ENCODE measurements around the gene C9orf43. TPM values are rescaled to one million over a fixed set of nuclear protein-coding genes. Genes with fewer than 3 reads are reported as not detected.

Gene C9orf43
- total and polyA plus RNA-seq, 10 of the 15 experiments (the other 5 are each of a cell fraction or from before 2014, with no cell fraction given) = 0.08 to 0.79 (median 0.55) TPM

- TF ChIP-seq, protein P1, sequence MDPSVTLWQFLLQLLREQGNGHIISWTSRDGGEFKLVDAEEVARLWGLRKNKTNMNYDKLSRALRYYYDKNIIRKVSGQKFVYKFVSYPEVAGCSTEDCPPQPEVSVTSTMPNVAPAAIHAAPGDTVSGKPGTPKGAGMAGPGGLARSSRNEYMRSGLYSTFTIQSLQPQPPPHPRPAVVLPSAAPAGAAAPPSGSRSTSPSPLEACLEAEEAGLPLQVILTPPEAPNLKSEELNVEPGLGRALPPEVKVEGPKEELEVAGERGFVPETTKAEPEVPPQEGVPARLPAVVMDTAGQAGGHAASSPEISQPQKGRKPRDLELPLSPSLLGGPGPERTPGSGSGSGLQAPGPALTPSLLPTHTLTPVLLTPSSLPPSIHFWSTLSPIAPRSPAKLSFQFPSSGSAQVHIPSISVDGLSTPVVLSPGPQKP (IDR thresholded peaks at IDR 0.05; ENCODE audit: low read depth, low read length) = no peak
- TF ChIP-seq, protein P2, sequence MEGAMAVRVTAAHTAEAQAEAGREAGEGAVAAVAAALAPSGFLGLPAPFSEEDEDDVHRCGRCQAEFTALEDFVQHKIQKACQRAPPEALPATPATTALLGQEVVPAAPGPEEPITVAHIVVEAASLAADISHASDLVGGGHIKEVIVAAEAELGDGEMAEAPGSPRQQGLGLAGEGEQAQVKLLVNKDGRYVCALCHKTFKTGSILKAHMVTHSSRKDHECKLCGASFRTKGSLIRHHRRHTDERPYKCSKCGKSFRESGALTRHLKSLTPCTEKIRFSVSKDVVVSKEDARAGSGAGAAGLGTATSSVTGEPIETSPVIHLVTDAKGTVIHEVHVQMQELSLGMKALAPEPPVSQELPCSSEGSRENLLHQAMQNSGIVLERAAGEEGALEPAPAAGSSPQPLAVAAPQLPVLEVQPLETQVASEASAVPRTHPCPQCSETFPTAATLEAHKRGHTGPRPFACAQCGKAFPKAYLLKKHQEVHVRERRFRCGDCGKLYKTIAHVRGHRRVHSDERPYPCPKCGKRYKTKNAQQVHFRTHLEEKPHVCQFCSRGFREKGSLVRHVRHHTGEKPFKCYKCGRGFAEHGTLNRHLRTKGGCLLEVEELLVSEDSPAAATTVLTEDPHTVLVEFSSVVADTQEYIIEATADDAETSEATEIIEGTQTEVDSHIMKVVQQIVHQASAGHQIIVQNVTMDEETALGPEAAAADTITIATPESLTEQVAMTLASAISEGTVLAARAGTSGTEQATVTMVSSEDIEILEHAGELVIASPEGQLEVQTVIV (IDR thresholded peaks at IDR 0.05; ENCODE audit: borderline replicate concordance, partially characterized antibody) = no peak
- TF ChIP-seq, protein P3, sequence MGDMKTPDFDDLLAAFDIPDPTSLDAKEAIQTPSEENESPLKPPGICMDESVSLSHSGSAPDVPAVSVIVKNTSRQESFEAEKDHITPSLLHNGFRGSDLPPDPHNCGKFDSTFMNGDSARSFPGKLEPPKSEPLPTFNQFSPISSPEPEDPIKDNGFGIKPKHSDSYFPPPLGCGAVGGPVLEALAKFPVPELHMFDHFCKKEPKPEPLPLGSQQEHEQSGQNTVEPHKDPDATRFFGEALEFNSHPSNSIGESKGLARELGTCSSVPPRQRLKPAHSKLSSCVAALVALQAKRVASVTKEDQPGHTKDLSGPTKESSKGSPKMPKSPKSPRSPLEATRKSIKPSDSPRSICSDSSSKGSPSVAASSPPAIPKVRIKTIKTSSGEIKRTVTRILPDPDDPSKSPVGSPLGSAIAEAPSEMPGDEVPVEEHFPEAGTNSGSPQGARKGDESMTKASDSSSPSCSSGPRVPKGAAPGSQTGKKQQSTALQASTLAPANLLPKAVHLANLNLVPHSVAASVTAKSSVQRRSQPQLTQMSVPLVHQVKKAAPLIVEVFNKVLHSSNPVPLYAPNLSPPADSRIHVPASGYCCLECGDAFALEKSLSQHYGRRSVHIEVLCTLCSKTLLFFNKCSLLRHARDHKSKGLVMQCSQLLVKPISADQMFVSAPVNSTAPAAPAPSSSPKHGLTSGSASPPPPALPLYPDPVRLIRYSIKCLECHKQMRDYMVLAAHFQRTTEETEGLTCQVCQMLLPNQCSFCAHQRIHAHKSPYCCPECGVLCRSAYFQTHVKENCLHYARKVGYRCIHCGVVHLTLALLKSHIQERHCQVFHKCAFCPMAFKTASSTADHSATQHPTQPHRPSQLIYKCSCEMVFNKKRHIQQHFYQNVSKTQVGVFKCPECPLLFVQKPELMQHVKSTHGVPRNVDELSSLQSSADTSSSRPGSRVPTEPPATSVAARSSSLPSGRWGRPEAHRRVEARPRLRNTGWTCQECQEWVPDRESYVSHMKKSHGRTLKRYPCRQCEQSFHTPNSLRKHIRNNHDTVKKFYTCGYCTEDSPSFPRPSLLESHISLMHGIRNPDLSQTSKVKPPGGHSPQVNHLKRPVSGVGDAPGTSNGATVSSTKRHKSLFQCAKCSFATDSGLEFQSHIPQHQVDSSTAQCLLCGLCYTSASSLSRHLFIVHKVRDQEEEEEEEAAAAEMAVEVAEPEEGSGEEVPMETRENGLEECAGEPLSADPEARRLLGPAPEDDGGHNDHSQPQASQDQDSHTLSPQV (IDR thresholded peaks at IDR 0.05) = no peak
- TF ChIP-seq RFX5 (IDR thresholded peaks at IDR 0.05; ENCODE audit: low read depth, low read length) (no peak), POLR2AphosphoS2 (IDR thresholded peaks at IDR 0.05; ENCODE audit: low read depth, low read length) (no peak), ETV6 (conservative IDR thresholded peaks at IDR 0.05 in 1 of 2, IDR thresholded peaks at IDR 0.05 in 1 of 2; ENCODE audit: borderline replicate concordance in 1 of 2, low read depth in 1 of 2) (no peak)
- TF ChIP-seq, protein P4, sequence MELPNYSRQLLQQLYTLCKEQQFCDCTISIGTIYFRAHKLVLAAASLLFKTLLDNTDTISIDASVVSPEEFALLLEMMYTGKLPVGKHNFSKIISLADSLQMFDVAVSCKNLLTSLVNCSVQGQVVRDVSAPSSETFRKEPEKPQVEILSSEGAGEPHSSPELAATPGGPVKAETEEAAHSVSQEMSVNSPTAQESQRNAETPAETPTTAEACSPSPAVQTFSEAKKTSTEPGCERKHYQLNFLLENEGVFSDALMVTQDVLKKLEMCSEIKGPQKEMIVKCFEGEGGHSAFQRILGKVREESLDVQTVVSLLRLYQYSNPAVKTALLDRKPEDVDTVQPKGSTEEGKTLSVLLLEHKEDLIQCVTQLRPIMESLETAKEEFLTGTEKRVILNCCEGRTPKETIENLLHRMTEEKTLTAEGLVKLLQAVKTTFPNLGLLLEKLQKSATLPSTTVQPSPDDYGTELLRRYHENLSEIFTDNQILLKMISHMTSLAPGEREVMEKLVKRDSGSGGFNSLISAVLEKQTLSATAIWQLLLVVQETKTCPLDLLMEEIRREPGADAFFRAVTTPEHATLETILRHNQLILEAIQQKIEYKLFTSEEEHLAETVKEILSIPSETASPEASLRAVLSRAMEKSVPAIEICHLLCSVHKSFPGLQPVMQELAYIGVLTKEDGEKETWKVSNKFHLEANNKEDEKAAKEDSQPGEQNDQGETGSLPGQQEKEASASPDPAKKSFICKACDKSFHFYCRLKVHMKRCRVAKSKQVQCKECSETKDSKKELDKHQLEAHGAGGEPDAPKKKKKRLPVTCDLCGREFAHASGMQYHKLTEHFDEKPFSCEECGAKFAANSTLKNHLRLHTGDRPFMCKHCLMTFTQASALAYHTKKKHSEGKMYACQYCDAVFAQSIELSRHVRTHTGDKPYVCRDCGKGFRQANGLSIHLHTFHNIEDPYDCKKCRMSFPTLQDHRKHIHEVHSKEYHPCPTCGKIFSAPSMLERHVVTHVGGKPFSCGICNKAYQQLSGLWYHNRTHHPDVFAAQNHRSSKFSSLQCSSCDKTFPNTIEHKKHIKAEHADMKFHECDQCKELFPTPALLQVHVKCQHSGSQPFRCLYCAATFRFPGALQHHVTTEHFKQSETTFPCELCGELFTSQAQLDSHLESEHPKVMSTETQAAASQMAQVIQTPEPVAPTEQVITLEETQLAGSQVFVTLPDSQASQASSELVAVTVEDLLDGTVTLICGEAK (IDR thresholded peaks at IDR 0.05; ENCODE audit: borderline replicate concordance) = no peak
These were observed 56.6 kb downstream of the C9orf43 start (continued) for GRCh38 chr9:113467183-113467582.
